CD4-positive, alpha-beta T cell (primary cell): Measurements from ENCODE around the gene GRIA2. TPM values are rescaled to one million over a fixed set of nuclear protein-coding genes. Genes with fewer than 3 reads are reported as not detected.
A peak's percentile ranks its signal among the peaks of the same experiment; 100 is the strongest.

Experiments used
- ATAC-seq: fragments of 200-7000 bp; cut with Tn5 transposase; one replicate; pipeline ENCODE4 v1.10.0; 2022; ENCODE audit warnings: mild to moderate bottlenecking; ENCODE audit not compliant: poor library complexity
- CTCF ChIA-PET: fragments of 350-600 bp; sonication (Branson Sonifier 250); formaldehyde crosslinking; loops from one replicate; lab custom pipeline; 2021; ENCODE audit warnings: antibody characterized with exemption, inconsistent platforms; lab: Charles Lee
- POLR2A ChIA-PET: fragments of 350-600 bp; sonication (Branson Sonifier 250); formaldehyde crosslinking; loops from one replicate; lab custom pipeline; 2021; ENCODE audit warnings: antibody characterized with exemption, inconsistent platforms; lab: Charles Lee
- DNase-seq, 14 experiments: peaks; one replicate each; pipeline ENCODE4 v3.0.0-alpha.2; 2013 to 2020; ENCODE audit warnings: mixed read lengths in 2 of 14
- H3K27ac ChIP-seq, 2 donors: one replicate each; pipeline versions ENCODE4 v1.5.1 to v1.7.0; 2013; ENCODE audit warnings: low read length in 2 of 2, low read depth in 1 of 2, mild to moderate bottlenecking in 1 of 2
- H3K27me3 ChIP-seq, 2 experiments: 1 replicate in 1 of 2; 2 replicates in 1 of 2; pipeline versions ENCODE4 v1.6.1 to v1.7.0; 2013; ENCODE audit warnings: low read length in 2 of 2, control low read depth in 1 of 2, mild to moderate bottlenecking in 1 of 2, moderate library complexity in 1 of 2; ENCODE audit not compliant: insufficient read depth in 2 of 2, control insufficient read depth in 1 of 2
- H3K36me3 ChIP-seq: one replicate; pipeline ENCODE4 v1.6.1; 2013; ENCODE audit warnings: low read length, control low read depth; ENCODE audit not compliant: insufficient read depth
- H3K4me1 ChIP-seq: one replicate; pipeline ENCODE4 v1.6.1; 2013; ENCODE audit warnings: low read length, control low read depth; ENCODE audit not compliant: insufficient read depth
- H3K4me3 ChIP-seq: one replicate; pipeline ENCODE4 v1.5.1; 2013; ENCODE audit warnings: mild to moderate bottlenecking, low read length, moderate library complexity
- H3K9me3 ChIP-seq, 2 experiments: 1 replicate in 1 of 2; 2 replicates in 1 of 2; pipeline versions ENCODE4 v1.6.1 to v1.7.0; 2013; ENCODE audit warnings: low read length in 2 of 2, mild to moderate bottlenecking in 2 of 2, control low read depth in 1 of 2, moderate library complexity in 1 of 2; ENCODE audit not compliant: control insufficient read depth in 1 of 2, insufficient read depth in 1 of 2
- H3K27ac Mint-ChIP-seq: one replicate; pipeline ENCODE4 v1.8.0; 2020; ENCODE audit warnings: mixed read lengths
- H3K27me3 Mint-ChIP-seq: one replicate; pipeline ENCODE4 v1.8.0; 2021; ENCODE audit warnings: mixed read lengths
- H3K36me3 Mint-ChIP-seq: one replicate; pipeline ENCODE4 v1.8.0; 2021; ENCODE audit warnings: low read depth, mixed read lengths
- H3K4me1 Mint-ChIP-seq: one replicate; pipeline ENCODE4 v1.8.0; 2021; ENCODE audit warnings: low read depth, mixed read lengths
- H3K4me3 Mint-ChIP-seq: one replicate; pipeline ENCODE4 v1.8.0; 2020; ENCODE audit warnings: mild to moderate bottlenecking, mixed read lengths
- H3K9me3 Mint-ChIP-seq: one replicate; pipeline ENCODE4 v1.8.0; 2020; ENCODE audit warnings: mixed read lengths
- CTCF ChIP-seq: fragments of 200-600 bp; IDR thresholded peaks from one replicate; pipeline ENCODE4 v1.8.0; 2022; ENCODE audit warnings: antibody characterized with exemption, mild to moderate bottlenecking
- intact Hi-C, 2 experiments: fragments of 100-400 bp; cut with DNase I in 1 of 2; cut with micrococcal nuclease in 1 of 2; formaldehyde crosslinking; loops; one replicate each; pipeline versions ENCODE4 v1.15.1 to v1.9.0; 2023 to 2025; cut with DNase I, micrococcal nuclease
- total RNA-seq, 174 experiments: library from RNA in 2 of 174; stranded (reverse) in 2 of 174; gene quantifications; one replicate each; pipeline ENCODE4 v1.2.3 and lab custom pipeline; 2021 to 2026

GRIA2 gene
- total RNA-seq, 2 experiments from 2014 or later, result not detected

DNA sequence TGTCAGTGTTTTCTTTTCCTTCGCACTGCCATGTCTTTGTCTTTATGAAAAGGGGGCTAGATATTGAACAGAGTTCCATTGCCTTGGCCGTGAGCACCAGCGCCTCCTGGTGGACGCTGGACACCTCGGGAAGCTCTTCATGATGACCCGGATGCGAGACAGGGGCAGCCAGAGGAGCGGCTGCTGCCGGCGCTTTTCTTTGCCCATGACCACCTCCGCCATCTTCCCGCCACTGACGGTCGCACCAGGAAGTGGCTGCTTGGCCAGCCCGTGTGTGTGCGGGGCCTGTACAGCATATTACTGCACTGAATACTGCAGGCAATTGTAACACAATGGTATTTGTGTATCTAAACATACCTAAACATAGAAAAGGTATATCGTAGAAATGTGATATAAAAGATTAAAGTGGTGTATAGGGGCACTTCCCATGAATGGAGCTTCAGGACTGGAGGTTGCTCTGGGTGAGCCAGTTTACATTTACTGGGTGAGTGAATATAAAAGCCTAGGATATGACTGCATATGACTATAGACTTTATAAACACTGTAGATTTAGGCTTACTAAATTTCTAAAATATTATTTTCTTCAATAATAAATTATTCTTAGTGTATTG lies 15.8 kb upstream of the GRIA2 start:
- H3K27ac Mint-ChIP-seq, result no peak overlapping the region
- H3K4me1 Mint-ChIP-seq, result no peaks in the 10 kb centered on the region
- DNase-seq (peak in 2 of 14 experiments; percentile 33 to 34), ATAC-seq (no peak)
- intact Hi-C loops, result no loop called here
- no peaks in the 10 kb centered on the region for H3K36me3 ChIP-seq
- CTCF ChIA-PET, result no interaction called here
- no peaks in the 10 kb centered on the region for H3K27me3 ChIP-seq
- no peaks in the 10 kb centered on the region for H3K4me1 ChIP-seq
- H3K9me3 ChIP-seq, result peaks cover 0 to 11% of the 10 kb centered on the region in 2 experiments
- no peak overlapping the region for H3K4me3 ChIP-seq
- H3K4me3 Mint-ChIP-seq, result no peak overlapping the region
- POLR2A ChIA-PET, result no interaction called here
- no peaks in the 10 kb centered on the region for H3K36me3 Mint-ChIP-seq
- no peaks in the 10 kb centered on the region for H3K27me3 Mint-ChIP-seq
- TF ChIP-seq CTCF, result no peak
- H3K9me3 Mint-ChIP-seq, result no peaks in the 10 kb centered on the region
- no peak overlapping the region for H3K27ac ChIP-seq

DNA sequence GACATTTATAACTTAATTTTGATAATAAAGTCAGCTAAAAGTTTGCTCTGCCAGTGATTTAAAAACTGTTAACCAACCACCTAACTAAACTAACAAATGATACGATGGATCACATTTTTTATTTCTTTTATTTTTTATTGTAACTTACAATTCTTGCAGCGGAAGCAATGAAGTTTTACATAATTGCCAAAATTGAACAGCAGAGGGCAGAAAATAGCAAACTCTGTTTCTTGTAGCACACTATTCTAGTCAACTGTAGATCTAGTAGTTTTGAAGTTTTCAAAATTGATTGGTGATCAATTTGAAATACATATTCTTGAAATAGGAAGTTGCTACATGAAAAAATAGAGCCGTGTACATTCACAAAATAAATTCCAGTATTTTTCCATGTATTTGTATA lies 2.8 kb upstream of the GRIA2 start:
- H3K27me3 Mint-ChIP-seq, result peaks cover 31% of the 10 kb centered on the region
- ATAC-seq (no peak), DNase-seq (no peak)
- no peaks in the 10 kb centered on the region for H3K4me1 Mint-ChIP-seq
- intact Hi-C loops, result no loop called here
- Histone ChIP-seq H3K36me3 (no peaks in the 10 kb centered on the region), H3K9me3 (peaks cover 0 to 25% of the 10 kb centered on the region in 2 experiments), H3K27me3 (peaks cover 14 to 20% of the 10 kb centered on the region in 2 experiments), H3K27ac (no peak overlapping the region), H3K4me1 (no peaks in the 10 kb centered on the region), H3K4me3 (no peak overlapping the region)
- no peak overlapping the region for H3K4me3 Mint-ChIP-seq
- H3K9me3 Mint-ChIP-seq, result no peaks in the 10 kb centered on the region
- no peaks in the 10 kb centered on the region for H3K36me3 Mint-ChIP-seq
- CTCF ChIA-PET, result no interaction called here
- H3K27ac Mint-ChIP-seq, result no peak overlapping the region
- POLR2A ChIA-PET, result no interaction called here
- no peak for TF ChIP-seq CTCF

GRCh38 chr4:157219711-157220370 lies 687 bp upstream of the GRIA2 start:
- ATAC-seq (no peak), DNase-seq (no peak)
- Mint-ChIP-seq H3K9me3 (peaks cover 7% of the 10 kb centered on the region), H3K4me3 (no peak overlapping the region), H3K27me3 (peaks cover 38% of the 10 kb centered on the region), H3K27ac (no peak overlapping the region), H3K36me3 (no peaks in the 10 kb centered on the region), H3K4me1 (no peaks in the 10 kb centered on the region)
- Histone ChIP-seq H3K9me3 (peaks cover 0 to 27% of the 10 kb centered on the region in 2 experiments), H3K27ac (no peak overlapping the region), H3K36me3 (no peaks in the 10 kb centered on the region), H3K27me3 (peaks cover 16 to 26% of the 10 kb centered on the region in 2 experiments), H3K4me3 (no peak overlapping the region), H3K4me1 (no peaks in the 10 kb centered on the region)
- CTCF ChIA-PET, result no interaction called here
- TF ChIP-seq CTCF, result no peak
- intact Hi-C loops, result no loop called here
- POLR2A ChIA-PET, result no interaction called here
